ENCODE measurements around the gene C1QTNF3.

- TF ChIP-seq CTCF (conservative IDR thresholded peaks at IDR 0.05) (no peak), ZFX (IDR thresholded peaks at IDR 0.05) (no peak)
Measured at GRCh38 chr5:34017254-34017653, 25.8 kb downstream of the C1QTNF3 start.

All from C4-2B (cell line).